Spleen (tissue), 11 donors: Measurements from ENCODE around the gene ACACA. TPM values are rescaled to one million over a fixed set of nuclear protein-coding genes. Genes with fewer than 3 reads are reported as not detected.

Source experiments
- DNase-seq: peaks from one replicate; pipeline ENCODE4 v3.0.0-alpha.2; 2020
- H3K27ac ChIP-seq, 8 donors: fragments of 200-600 bp; sonication (generic) in 7 of 8; 1 replicate in 4 of 8; 2 replicates in 4 of 8; pipeline versions ENCODE4 v1.5.0 to v1.8.0; 2016 to 2021; ENCODE audit warnings: inconsistent platforms in 4 of 8, mild to moderate bottlenecking in 4 of 8, moderate library complexity in 1 of 8
- H3K27me3 ChIP-seq, 7 donors: fragments of 200-600 bp; sonication (generic) in 6 of 7; replicated peaks in 1 of 7; 1 replicate in 4 of 7; 2 replicates in 3 of 7; pipeline versions ENCODE4 v1.5.0 to v1.8.0; 2016 to 2021; ENCODE audit warnings: inconsistent platforms in 3 of 7, mild to moderate bottlenecking in 1 of 7
- H3K36me3 ChIP-seq, 6 donors: fragments of 200-600 bp; sonication (generic) in 5 of 6; 1 replicate in 4 of 6; 2 replicates in 2 of 6; pipeline versions ENCODE4 v1.5.0 to v1.8.0; 2016 to 2021; ENCODE audit warnings: inconsistent platforms in 2 of 6
- H3K4me1 ChIP-seq, 6 donors: fragments of 200-600 bp; sonication (generic) in 5 of 6; 1 replicate in 3 of 6; 2 replicates in 3 of 6; pipeline versions ENCODE4 v1.5.0 to v1.8.0; 2016 to 2021; ENCODE audit warnings: inconsistent platforms in 3 of 6
- H3K4me3 ChIP-seq, 8 donors: fragments of 200-600 bp; sonication (generic) in 7 of 8; 1 replicate in 4 of 8; 2 replicates in 4 of 8; pipeline versions ENCODE4 v1.5.0 to v1.8.0; 2016 to 2021; ENCODE audit warnings: inconsistent platforms in 4 of 8, mild to moderate bottlenecking in 4 of 8, moderate library complexity in 2 of 8
- H3K9me3 ChIP-seq, 8 donors: fragments of 200-600 bp; sonication (generic) in 7 of 8; 1 replicate in 4 of 8; 2 replicates in 4 of 8; pipeline versions ENCODE4 v1.5.0 to v1.8.0; 2016 to 2021; ENCODE audit warnings: inconsistent platforms in 4 of 8
- CTCF ChIP-seq, 11 experiments: fragments of 200-600 bp in 7 of 11; fragments of 450-650 bp in 4 of 11; sonication (generic) in 4 of 11; IDR thresholded peaks in 8 of 11; conservative IDR thresholded peaks in 3 of 11; 1 replicate in 7 of 11; 2 replicates in 4 of 11; pipeline versions ENCODE4 v1.4.0 to v1.8.0; 2016 to 2021; ENCODE audit warnings: antibody characterized with exemption in 11 of 11, inconsistent platforms in 4 of 11, mild to moderate bottlenecking in 1 of 11
- POLR2A ChIP-seq, 3 donors: fragments of 450-650 bp; IDR thresholded peaks; one replicate each; pipeline ENCODE4 v1.5.1; 2017; ENCODE audit warnings: antibody characterized with exemption in 3 of 3, mild to moderate bottlenecking in 1 of 3
- POLR2AphosphoS5 ChIP-seq, 3 donors: sonication (generic); formaldehyde crosslinking; IDR thresholded peaks; one replicate each; pipeline ENCODE4 v1.5.1; 2017; ENCODE audit warnings: antibody characterized with exemption in 3 of 3
- WGBS, 5 donors: extraction: QIAGEN DNeasy Blood & Tissue Kit in 3 of 5; methylation state at CpG; one replicate each; pipeline versions ENCODE4 v1.1.5 to v1.1.7; 2013 to 2018; 5-methylcytosine and 5-hydroxymethylcytosine counted together
- intact Hi-C: fragments of 100-400 bp; cut with DNase I; formaldehyde crosslinking; loops from one replicate; pipeline ENCODE4 v1.15.0; 2023; ENCODE audit warnings: low total_unique reads
- polyA plus RNA-seq, 3 donors: library from polyadenylated mRNA; stranded (reverse); fragments of 200-250 nt; gene quantifications; one replicate each; pipeline ENCODE4 v1.2.1, GENCODE V29; 2013
- total RNA-seq, 7 donors: library from RNA; depleted of rRNA in 3 of 7; stranded (reverse); fragments of >200 nt in 3 of 7; fragmentation: NEBNext Ultra II Directional in 4 of 7; extraction: Animal tissue kit (Norgen Biotek cat#: 25700) in 4 of 7; gene quantifications; one replicate each; pipeline versions ENCODE4 v1.1.0 to v1.2.1, GENCODE V29; 2016 to 2021
- donor health status: healthy with polysubstance abuse.
- donor health status: DM: no; HTN: no; CAD: no; lungs with moderate emphysema.
- donor health status: DM: no; HTN: no; CAD: no.
- donor health status: Bipolar disorder and iron deficiency.
- donor health status: healthy.
- donor health status: DM: no; HTN: no; CAD: no.
- donor health status: DM: yes; HTN: yes; CAD: no.

The ACACA gene
- total and polyA plus RNA-seq, 10 donors, result 3.2 to 50.8 (median 29.2) TPM

DNA sequence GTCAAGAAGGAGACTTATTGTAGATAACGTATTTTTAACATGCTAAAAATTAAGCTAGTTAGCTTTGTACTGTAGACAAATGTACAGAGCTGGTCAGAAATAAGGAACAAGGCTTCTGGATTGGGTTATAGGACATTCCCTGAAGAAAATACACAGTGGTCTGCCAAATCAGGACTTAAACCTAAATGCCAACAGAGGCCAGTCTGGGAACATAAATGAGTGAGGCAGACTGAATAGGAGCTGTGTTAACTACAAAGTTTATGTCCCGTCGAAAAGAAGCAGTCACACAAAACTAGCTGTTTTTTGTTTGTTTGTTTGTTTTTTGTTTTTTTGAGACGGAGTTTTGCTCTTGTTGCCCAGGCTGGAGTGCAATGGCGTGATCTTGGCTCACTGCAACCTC, 151.2 kb downstream of the ACACA start:
- TF ChIP-seq POLR2A (IDR thresholded peaks at IDR 0.05), result no peak
- no peak for TF ChIP-seq POLR2AphosphoS5 (IDR thresholded peaks at IDR 0.05)
- no peak for TF ChIP-seq CTCF (IDR thresholded peaks at IDR 0.05 in 8 of 11, conservative IDR thresholded peaks at IDR 0.05 in 3 of 11)
- 81 to 93% (median 87%) methylated on average over 5 of the region's 5 CpGs for WGBS, 5 donors

GRCh38 chr17:37247825-37248224, 158.8 kb downstream of the ACACA start:
- H3K27me3 ChIP-seq, result no peaks in the 10 kb centered on the region
- H3K27ac ChIP-seq, result no peak overlapping the region
- H3K4me3 ChIP-seq, result no peak overlapping the region
- peaks cover 0 to 100% (median 49%) of the 10 kb centered on the region in 6 donors for H3K36me3 ChIP-seq
- no peak for DNase-seq
- 83 to 91% (median 85%) methylated on average over 4 of the region's 4 CpGs for WGBS, 5 donors
- TF ChIP-seq POLR2AphosphoS5 (IDR thresholded peaks at IDR 0.05), result no peak
- TF ChIP-seq CTCF (IDR thresholded peaks at IDR 0.05 in 8 of 11, conservative IDR thresholded peaks at IDR 0.05 in 3 of 11), result no peak
- TF ChIP-seq POLR2A (IDR thresholded peaks at IDR 0.05), result no peak
- no peaks in the 10 kb centered on the region for H3K4me1 ChIP-seq
- no peaks in the 10 kb centered on the region for H3K9me3 ChIP-seq
- intact Hi-C loops, result no loop called here

More for the DNA sequence above, 151.2 kb downstream of the ACACA start:
- H3K4me1 ChIP-seq, result no peaks in the 10 kb centered on the region
- H3K9me3 ChIP-seq, result no peaks in the 10 kb centered on the region
- intact Hi-C loops, result no loop called here
- H3K27ac ChIP-seq, result no peak overlapping the region
- no peak for DNase-seq
- no peak overlapping the region for H3K4me3 ChIP-seq
- H3K27me3 ChIP-seq, result no peaks in the 10 kb centered on the region
- H3K36me3 ChIP-seq, result peaks cover 0 to 61% (median 17%) of the 10 kb centered on the region in 6 donors

DNA sequence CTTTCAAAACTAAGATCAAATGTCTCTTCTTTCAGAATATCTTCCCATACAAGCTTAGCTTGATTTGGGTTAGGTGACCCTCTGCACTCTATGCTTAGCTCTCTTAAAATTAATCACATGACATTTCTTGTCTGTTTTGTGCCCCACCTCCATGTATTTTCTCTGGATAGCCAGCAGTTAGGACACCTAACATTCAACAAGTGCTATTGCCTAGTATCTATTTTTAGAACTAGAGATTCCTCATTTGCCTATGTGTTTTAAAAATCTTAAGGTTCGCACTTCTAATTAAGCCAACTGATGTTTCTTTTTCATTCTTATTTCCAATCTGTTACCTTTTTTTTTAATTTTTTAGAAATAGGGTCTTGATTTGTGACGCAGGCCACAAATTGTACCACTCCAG, 160.6 kb downstream of the ACACA start:
- DNase-seq, result no peak
- H3K36me3 ChIP-seq, result peaks cover 0 to 100% (median 56%) of the 10 kb centered on the region in 6 donors
- no peaks in the 10 kb centered on the region for H3K9me3 ChIP-seq
- whole genome bisulfite sequencing, 5 donors, result 90 to 100% (median 97%) methylated on average over 2 of the region's 2 CpGs
- no peak overlapping the region for H3K4me3 ChIP-seq
- no peaks in the 10 kb centered on the region for H3K4me1 ChIP-seq
- intact Hi-C loops, result no loop called here
- no peak overlapping the region for H3K27ac ChIP-seq
- no peak for TF ChIP-seq POLR2A (IDR thresholded peaks at IDR 0.05)
- TF ChIP-seq CTCF (IDR thresholded peaks at IDR 0.05 in 8 of 11, conservative IDR thresholded peaks at IDR 0.05 in 3 of 11), result no peak
- TF ChIP-seq POLR2AphosphoS5 (IDR thresholded peaks at IDR 0.05), result no peak
- H3K27me3 ChIP-seq, result no peaks in the 10 kb centered on the region

DNA sequence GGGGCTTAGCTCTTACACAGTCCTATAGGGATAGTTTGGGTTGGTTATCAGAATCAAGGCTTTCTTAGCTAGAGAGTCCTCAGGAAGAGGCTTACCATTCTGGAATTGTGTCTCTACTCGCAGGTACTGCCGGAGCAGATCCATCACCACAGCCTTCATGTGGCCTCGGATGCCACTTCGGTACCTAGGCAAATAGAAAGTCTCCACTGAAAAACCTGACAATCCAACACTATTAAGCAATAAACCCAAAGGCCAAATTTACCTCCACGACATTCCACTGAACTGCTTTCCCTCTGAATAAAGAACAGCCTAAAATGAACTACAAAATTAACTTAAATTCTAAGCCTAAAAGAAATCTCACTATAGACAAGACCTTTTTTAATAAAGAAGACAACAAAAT, 166.3 kb downstream of the ACACA start:
- peaks cover 0 to 95% (median 34%) of the 10 kb centered on the region in 6 donors for H3K36me3 ChIP-seq
- DNase-seq, result no peak
- H3K27ac ChIP-seq, result no peak overlapping the region
- 91 to 98% (median 96%) methylated on average over 5 of the region's 5 CpGs for WGBS, 5 donors
- no peak overlapping the region for H3K4me3 ChIP-seq
- no peaks in the 10 kb centered on the region for H3K27me3 ChIP-seq
- intact Hi-C loops, result no loop called here
- H3K4me1 ChIP-seq, result no peaks in the 10 kb centered on the region
- TF ChIP-seq CTCF (IDR thresholded peaks at IDR 0.05 in 8 of 11, conservative IDR thresholded peaks at IDR 0.05 in 3 of 11) (no peak), POLR2A (IDR thresholded peaks at IDR 0.05) (no peak), POLR2AphosphoS5 (IDR thresholded peaks at IDR 0.05) (no peak)
- no peaks in the 10 kb centered on the region for H3K9me3 ChIP-seq
